H9 (cell line): Measurements from ENCODE around the gene ARAP2. TPM values are rescaled to one million over a fixed set of nuclear protein-coding genes. Genes with fewer than 3 reads are reported as not detected.

Source experiments
- DNase-seq: peaks from one replicate; pipeline ENCODE4 v3.0.0-alpha.2; 2017
- H2AFZ ChIP-seq: one replicate; pipeline ENCODE4 v1.6.1; 2013; ENCODE audit warnings: mild to moderate bottlenecking, low read length, control low read depth, moderate library complexity
- H2AK5ac ChIP-seq: 2 replicates; pipeline ENCODE4 v1.6.1; 2013; ENCODE audit warnings: low read length, control low read depth, mixed read lengths; ENCODE audit not compliant: insufficient read length
- H2BK120ac ChIP-seq: one replicate; pipeline ENCODE4 v1.6.1; 2013; ENCODE audit warnings: low read depth, mild to moderate bottlenecking, low read length, control low read depth, inconsistent platforms; ENCODE audit not compliant: poor library complexity, severe bottlenecking
- H2BK12ac ChIP-seq: 2 replicates; pipeline ENCODE4 v1.6.1; 2013; ENCODE audit warnings: low read length, control low read depth, mixed read lengths, low read depth; ENCODE audit not compliant: insufficient read length
- H2BK15ac ChIP-seq: 2 replicates; pipeline ENCODE4 v1.6.1; 2013; ENCODE audit warnings: low read depth, low read length, control low read depth
- H2BK20ac ChIP-seq: one replicate; pipeline ENCODE4 v1.6.1; 2013; ENCODE audit warnings: low read depth, mild to moderate bottlenecking, low read length, control low read depth, inconsistent platforms; ENCODE audit not compliant: poor library complexity, severe bottlenecking
- H2BK5ac ChIP-seq: 2 replicates; pipeline ENCODE4 v1.6.1; 2013; ENCODE audit warnings: low read length, control low read depth, mixed read lengths; ENCODE audit not compliant: insufficient read length
- H3K14ac ChIP-seq: 2 replicates; pipeline ENCODE4 v1.6.1; 2013; ENCODE audit warnings: low read length, control low read depth; ENCODE audit not compliant: insufficient read depth
- H3K18ac ChIP-seq: 2 replicates; pipeline ENCODE4 v1.6.1; 2013; ENCODE audit warnings: low read depth, mild to moderate bottlenecking, mixed read lengths, low read length, control low read depth; ENCODE audit not compliant: insufficient read length
- H3K23ac ChIP-seq: 2 replicates; pipeline ENCODE4 v1.6.1; 2013; ENCODE audit warnings: low read length, control low read depth, mixed read lengths, low read depth; ENCODE audit not compliant: insufficient read length
- H3K23me2 ChIP-seq: 2 replicates; pipeline ENCODE4 v1.6.1; 2013; ENCODE audit warnings: low read depth, mild to moderate bottlenecking, mixed read lengths, low read length, control low read depth; ENCODE audit not compliant: insufficient read length, poor library complexity, severe bottlenecking
- H3K27ac ChIP-seq: 2 replicates; pipeline ENCODE4 v1.5.1; 2013; ENCODE audit warnings: low read length, control low read depth, mixed read lengths, low read depth; ENCODE audit not compliant: insufficient read length
- H3K27me3 ChIP-seq: 2 replicates; pipeline ENCODE4 v1.6.1; 2013; ENCODE audit warnings: low read length, control low read depth, inconsistent platforms; ENCODE audit not compliant: insufficient read depth
- H3K4ac ChIP-seq: 2 replicates; pipeline ENCODE4 v1.6.1; 2013; ENCODE audit warnings: low read depth, mild to moderate bottlenecking, control low read depth, inconsistent platforms, low read length, moderate library complexity
- H3K4me1 ChIP-seq: 2 replicates; pipeline ENCODE4 v1.6.1; 2013; ENCODE audit warnings: low read length, control low read depth, inconsistent platforms; ENCODE audit not compliant: insufficient read depth
- H3K4me2 ChIP-seq: 2 replicates; pipeline ENCODE4 v1.6.1; 2013; ENCODE audit warnings: low read length, control low read depth, mixed read lengths; ENCODE audit not compliant: insufficient read length, insufficient read depth
- H3K56ac ChIP-seq: 2 replicates; pipeline ENCODE4 v1.6.1; 2013; ENCODE audit warnings: low read depth, mild to moderate bottlenecking, mixed read lengths, low read length, control low read depth; ENCODE audit not compliant: insufficient read length
- H3K79me1 ChIP-seq: 2 replicates; pipeline ENCODE4 v1.6.1; 2013; ENCODE audit warnings: low read depth, mild to moderate bottlenecking, moderate library complexity, low read length, control low read depth, inconsistent platforms; ENCODE audit not compliant: insufficient read depth, poor library complexity, severe bottlenecking
- H3K79me2 ChIP-seq: 2 replicates; pipeline ENCODE4 v1.6.1; 2013; ENCODE audit warnings: low read length, control low read depth, inconsistent platforms; ENCODE audit not compliant: insufficient read depth
- H3K9ac ChIP-seq: 2 replicates; pipeline ENCODE4 v1.6.1; 2013; ENCODE audit warnings: low read length, control low read depth, mixed read lengths; ENCODE audit not compliant: insufficient read length; ENCODE audit errors: extremely low read depth
- H3K9me3 ChIP-seq: one replicate; pipeline ENCODE4 v1.6.1; 2013; ENCODE audit warnings: low read depth, low read length, inconsistent platforms; ENCODE audit not compliant: control insufficient read depth
- H3T11ph ChIP-seq: one replicate; pipeline ENCODE4 v1.6.1; 2013; ENCODE audit warnings: mild to moderate bottlenecking, low read length, control low read depth, inconsistent platforms
- H4K20me1 ChIP-seq: one replicate; pipeline ENCODE4 v1.6.1; 2013; ENCODE audit not compliant: control insufficient read depth, insufficient read length, insufficient read depth
- H4K5ac ChIP-seq: 2 replicates; pipeline ENCODE4 v1.6.1; 2013; ENCODE audit warnings: low read depth, mild to moderate bottlenecking, mixed read lengths, low read length, control low read depth; ENCODE audit not compliant: insufficient read length
- H4K8ac ChIP-seq: replicated peaks from 2 replicates; pipeline ENCODE4 v1.6.1; 2013; ENCODE audit warnings: low read length, control low read depth, mixed read lengths, low read depth; ENCODE audit not compliant: insufficient read length
- H4K91ac ChIP-seq: 2 replicates; pipeline ENCODE4 v1.6.1; 2013; ENCODE audit warnings: low read depth, mild to moderate bottlenecking, moderate library complexity, mixed read lengths, low read length, control low read depth; ENCODE audit not compliant: insufficient read length
- H3K27ac Mint-ChIP-seq, 3 experiments: 2 replicates in 2 of 3; 3 replicates in 1 of 3; pipeline ENCODE4 v1.8.0; 2020 to 2021; ENCODE audit warnings: mixed read lengths in 3 of 3, mild to moderate bottlenecking in 1 of 3, moderate library complexity in 1 of 3
- H3K27me3 Mint-ChIP-seq: 2 replicates; pipeline ENCODE4 v1.8.0; 2021; ENCODE audit warnings: low read depth, mild to moderate bottlenecking, moderate library complexity, mixed read lengths
- H3K36me3 Mint-ChIP-seq, 3 experiments: 2 replicates in 2 of 3; 3 replicates in 1 of 3; pipeline ENCODE4 v1.8.0; 2020 to 2021; ENCODE audit warnings: low read depth in 3 of 3, mixed read lengths in 3 of 3; ENCODE audit not compliant: insufficient read depth in 1 of 3
- H3K4me1 Mint-ChIP-seq, 2 experiments: 2 replicates each; pipeline ENCODE4 v1.8.0; 2020; ENCODE audit warnings: mixed read lengths in 2 of 2
- H3K4me3 Mint-ChIP-seq, 2 experiments: 2 replicates in 1 of 2; 3 replicates in 1 of 2; pipeline ENCODE4 v1.8.0; 2020 to 2021; ENCODE audit warnings: mild to moderate bottlenecking in 2 of 2, mixed read lengths in 2 of 2, moderate library complexity in 1 of 2
- H3K9me3 Mint-ChIP-seq, 2 experiments: 2 replicates in 1 of 2; 3 replicates in 1 of 2; pipeline ENCODE4 v1.8.0; 2020; ENCODE audit warnings: mild to moderate bottlenecking in 2 of 2, mixed read lengths in 2 of 2, moderate library complexity in 1 of 2
- WGBS: extraction: QIAGEN DNeasy Blood & Tissue Kit; methylation state at CpG from one replicate; pipeline ENCODE4 v1.1.7; 2013; ENCODE audit warnings: missing lambda C conversion rate, low lambda C conversion rate, mixed read lengths; ENCODE audit not compliant: insufficient read length; ENCODE audit errors: extremely low coverage; 5-methylcytosine and 5-hydroxymethylcytosine counted together
- total RNA-seq: library from RNA; stranded (reverse); gene quantifications from 2 replicates; pipeline ENCODE4 v1.2.1, GENCODE V29; 2021
- TF ChIP-seq, protein P1 (sequence below): fragments of 200-600 bp; sonication (generic); conservative IDR thresholded peaks from 3 replicates; pipeline ENCODE4 v1.8.0; 2021; ENCODE audit warnings: antibody characterized with exemption, mild to moderate bottlenecking

The ARAP2 gene
- total RNA-seq, 1 experiment from 2014 or later: 6.3 TPM

DNA sequence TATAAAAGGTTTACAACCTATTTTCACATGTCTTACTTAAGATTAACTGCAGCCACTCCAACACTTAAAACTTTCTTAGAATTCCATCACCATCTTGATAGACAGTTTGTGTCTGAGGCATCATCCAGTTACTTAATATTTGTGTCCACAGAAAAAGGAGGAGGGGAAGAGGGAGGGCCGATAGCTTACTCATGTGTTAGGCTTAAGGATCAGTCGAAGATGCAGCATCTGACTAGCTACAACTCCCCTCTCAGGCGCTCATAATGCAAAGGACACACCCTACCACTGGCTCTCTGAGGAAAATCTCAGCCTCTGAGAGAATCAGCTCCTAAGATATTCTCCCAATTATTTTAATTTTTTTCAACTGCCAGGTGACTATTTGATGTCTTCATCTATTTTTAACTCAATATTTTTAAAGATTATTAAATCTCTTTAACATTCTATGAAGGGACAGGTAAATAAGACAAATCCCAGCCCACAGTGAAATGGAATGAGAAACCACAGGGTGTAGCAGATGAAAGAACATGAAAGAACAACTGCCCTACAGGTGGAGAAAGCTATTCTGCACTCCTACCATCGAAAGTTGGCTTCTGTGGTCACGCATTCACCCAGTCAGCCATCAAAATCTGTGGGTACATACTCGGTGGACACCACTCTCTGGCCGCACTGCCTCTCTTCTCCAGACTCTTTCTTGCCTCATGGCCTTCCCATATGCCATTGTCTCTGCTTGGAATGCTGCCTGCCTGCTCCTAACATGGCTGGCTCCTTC is 48.0 kb downstream of the ARAP2 start:
- no CpG with 5 or more reads among the region's 7 CpGs for WGBS
- no peaks in the 10 kb centered on the region for H3K9me3 Mint-ChIP-seq
- H2BK15ac ChIP-seq: no peak overlapping the region

More for the DNA sequence above, 48.0 kb downstream of the ARAP2 start:
- H3T11ph ChIP-seq: no peak overlapping the region
- Mint-ChIP-seq H3K36me3 (no peaks in the 10 kb centered on the region), H3K27ac (no peak overlapping the region), H3K4me3 (no peak overlapping the region), H3K4me1 (no peaks in the 10 kb centered on the region), H3K27me3 (no peaks in the 10 kb centered on the region)
- H3K9ac ChIP-seq: no peak overlapping the region
- H4K20me1 ChIP-seq: no peaks in the 10 kb centered on the region
- no peak overlapping the region for H4K91ac ChIP-seq
- H3K4ac ChIP-seq: no peak overlapping the region
- H3K4me1 ChIP-seq: no peaks in the 10 kb centered on the region
- TF ChIP-seq, protein P1, sequence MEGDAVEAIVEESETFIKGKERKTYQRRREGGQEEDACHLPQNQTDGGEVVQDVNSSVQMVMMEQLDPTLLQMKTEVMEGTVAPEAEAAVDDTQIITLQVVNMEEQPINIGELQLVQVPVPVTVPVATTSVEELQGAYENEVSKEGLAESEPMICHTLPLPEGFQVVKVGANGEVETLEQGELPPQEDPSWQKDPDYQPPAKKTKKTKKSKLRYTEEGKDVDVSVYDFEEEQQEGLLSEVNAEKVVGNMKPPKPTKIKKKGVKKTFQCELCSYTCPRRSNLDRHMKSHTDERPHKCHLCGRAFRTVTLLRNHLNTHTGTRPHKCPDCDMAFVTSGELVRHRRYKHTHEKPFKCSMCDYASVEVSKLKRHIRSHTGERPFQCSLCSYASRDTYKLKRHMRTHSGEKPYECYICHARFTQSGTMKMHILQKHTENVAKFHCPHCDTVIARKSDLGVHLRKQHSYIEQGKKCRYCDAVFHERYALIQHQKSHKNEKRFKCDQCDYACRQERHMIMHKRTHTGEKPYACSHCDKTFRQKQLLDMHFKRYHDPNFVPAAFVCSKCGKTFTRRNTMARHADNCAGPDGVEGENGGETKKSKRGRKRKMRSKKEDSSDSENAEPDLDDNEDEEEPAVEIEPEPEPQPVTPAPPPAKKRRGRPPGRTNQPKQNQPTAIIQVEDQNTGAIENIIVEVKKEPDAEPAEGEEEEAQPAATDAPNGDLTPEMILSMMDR: no peak
- DNase-seq: no peak
- H2BK5ac ChIP-seq: no peak overlapping the region
- H3K79me1 ChIP-seq: no peaks in the 10 kb centered on the region
- no peak overlapping the region for H4K8ac ChIP-seq
- H2BK12ac ChIP-seq: no peak overlapping the region
- H3K9me3 ChIP-seq: no peaks in the 10 kb centered on the region
- H3K23me2 ChIP-seq: no peaks in the 10 kb centered on the region
- H3K18ac ChIP-seq: no peak overlapping the region
- H3K27ac ChIP-seq: no peak overlapping the region
- no peak overlapping the region for H3K56ac ChIP-seq
- H2AK5ac ChIP-seq: no peak overlapping the region
- H3K4me2 ChIP-seq: no peak overlapping the region
- H3K79me2 ChIP-seq: no peaks in the 10 kb centered on the region
- no peak overlapping the region for H4K5ac ChIP-seq
- H3K27me3 ChIP-seq: no peaks in the 10 kb centered on the region
- no peak overlapping the region for H2AFZ ChIP-seq
- H2BK120ac ChIP-seq: no peak overlapping the region
- H3K14ac ChIP-seq: no peak overlapping the region
- H3K23ac ChIP-seq: no peak overlapping the region
- H2BK20ac ChIP-seq: no peak overlapping the region
